Metanephros (tissue), 2 donors: ENCODE data around the gene PPME1. TPM values are rescaled to one million over a fixed set of nuclear protein-coding genes. Genes with fewer than 3 reads are reported as not detected.

Experiments
- small RNA-seq: library from RNA; depleted of rRNA; stranded (forward); fragments of <200 nt; gene quantifications from one replicate; pipeline ENCODE3, GENCODE V24; 2014; ENCODE audit warnings: low replicate concordance
- total RNA-seq: library from RNA; depleted of rRNA; stranded (reverse); fragments of >200 nt; gene quantifications from one replicate; pipeline ENCODE4 v1.2.3, GENCODE V29; 2014

PPME1 gene
- 48.1 TPM for total RNA-seq

GRCh38 chr11:74170694-74171629 lies at the start of gene PPME1, which contains the start of gene C2CD3:
TSS of gene PPME1 (plus strand) at chr11:74171289. CDS start at chr11:74171422, 133 bp downstream.
TSS of gene C2CD3 (minus strand) at chr11:74171002. CDS start at chr11:74170792, 210 bp downstream.

Small RNAs within 50 kb of the gene (small RNA-seq; reads per million reads assigned to genes)
- gene AP002392.1 (not detected), gene RF00409 (not detected)

Other genes starting within 250 kb of the PPME1 start
- gene DNAJB13, start 220.3 kb upstream of the PPME1 start, total RNA-seq, result 1.3 TPM
- 58.6 TPM for gene UCP2, start 188.4 kb upstream of the PPME1 start, total RNA-seq
- 1.2 TPM for gene UCP3, start 162.2 kb upstream of the PPME1 start, total RNA-seq
- gene C2CD3, start 287 bp upstream of the PPME1 start, total RNA-seq, result 26.4 TPM
- 0.58 TPM for gene P4HA3, start 140.4 kb downstream of the PPME1 start, total RNA-seq
- gene PGM2L1, start 227.1 kb downstream of the PPME1 start, total RNA-seq, result 6.0 TPM